ENCODE measurements around the gene OXT. TPM values are rescaled to one million over a fixed set of nuclear protein-coding genes. Genes with fewer than 3 reads are reported as not detected.

Gene OXT
- total RNA-seq, 2 donors from 2014 or later = not detected

DNA sequence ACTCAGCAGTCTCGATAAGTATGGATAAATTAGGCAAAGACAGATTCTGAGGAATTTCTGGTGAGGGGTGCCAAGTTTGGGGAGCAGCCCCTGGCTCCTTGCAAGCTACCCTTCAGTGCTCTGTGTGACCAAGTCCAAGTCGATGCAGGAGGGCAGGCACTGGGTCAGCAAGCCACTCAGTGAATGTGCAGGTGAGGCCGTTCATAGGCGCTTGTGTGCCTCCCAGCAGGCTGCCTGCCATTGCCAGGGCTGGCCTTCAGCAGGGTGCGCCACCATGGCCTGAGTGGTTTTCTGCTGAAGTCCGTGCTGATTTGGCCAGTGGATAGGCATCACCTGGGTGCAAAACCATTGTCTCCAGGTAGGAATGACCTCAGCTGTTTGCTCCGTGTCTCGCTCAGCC is 31.3 kb upstream of the OXT start:
- Histone ChIP-seq H3K27me3 (no peaks in the 10 kb centered on the region), H3K4me3 (no peak overlapping the region), H3K4me1 (peaks cover 15% of the 10 kb centered on the region), H3K27ac (no peak overlapping the region), H3K36me3 (replicated peaks in 1 of 2; ENCODE audit: insufficient read depth in 1 of 2, low read depth in 2 of 2) (peaks cover 0 to 24% of the 10 kb centered on the region in 2 donors), H3K9me3 (no peaks in the 10 kb centered on the region)
- ATAC-seq (no peak), DNase-seq (no peak)
- WGBS, 2 donors = 86 to 91% methylated on average over 7 to 8 of the region's 8 CpGs
- TF ChIP-seq POLR2A (IDR thresholded peaks at IDR 0.05) = no peak
- TF ChIP-seq, protein P1, sequence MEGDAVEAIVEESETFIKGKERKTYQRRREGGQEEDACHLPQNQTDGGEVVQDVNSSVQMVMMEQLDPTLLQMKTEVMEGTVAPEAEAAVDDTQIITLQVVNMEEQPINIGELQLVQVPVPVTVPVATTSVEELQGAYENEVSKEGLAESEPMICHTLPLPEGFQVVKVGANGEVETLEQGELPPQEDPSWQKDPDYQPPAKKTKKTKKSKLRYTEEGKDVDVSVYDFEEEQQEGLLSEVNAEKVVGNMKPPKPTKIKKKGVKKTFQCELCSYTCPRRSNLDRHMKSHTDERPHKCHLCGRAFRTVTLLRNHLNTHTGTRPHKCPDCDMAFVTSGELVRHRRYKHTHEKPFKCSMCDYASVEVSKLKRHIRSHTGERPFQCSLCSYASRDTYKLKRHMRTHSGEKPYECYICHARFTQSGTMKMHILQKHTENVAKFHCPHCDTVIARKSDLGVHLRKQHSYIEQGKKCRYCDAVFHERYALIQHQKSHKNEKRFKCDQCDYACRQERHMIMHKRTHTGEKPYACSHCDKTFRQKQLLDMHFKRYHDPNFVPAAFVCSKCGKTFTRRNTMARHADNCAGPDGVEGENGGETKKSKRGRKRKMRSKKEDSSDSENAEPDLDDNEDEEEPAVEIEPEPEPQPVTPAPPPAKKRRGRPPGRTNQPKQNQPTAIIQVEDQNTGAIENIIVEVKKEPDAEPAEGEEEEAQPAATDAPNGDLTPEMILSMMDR (IDR thresholded peaks at IDR 0.05) = no peak
- intact Hi-C loops (cut with DNase I) = no loop called here

DNA sequence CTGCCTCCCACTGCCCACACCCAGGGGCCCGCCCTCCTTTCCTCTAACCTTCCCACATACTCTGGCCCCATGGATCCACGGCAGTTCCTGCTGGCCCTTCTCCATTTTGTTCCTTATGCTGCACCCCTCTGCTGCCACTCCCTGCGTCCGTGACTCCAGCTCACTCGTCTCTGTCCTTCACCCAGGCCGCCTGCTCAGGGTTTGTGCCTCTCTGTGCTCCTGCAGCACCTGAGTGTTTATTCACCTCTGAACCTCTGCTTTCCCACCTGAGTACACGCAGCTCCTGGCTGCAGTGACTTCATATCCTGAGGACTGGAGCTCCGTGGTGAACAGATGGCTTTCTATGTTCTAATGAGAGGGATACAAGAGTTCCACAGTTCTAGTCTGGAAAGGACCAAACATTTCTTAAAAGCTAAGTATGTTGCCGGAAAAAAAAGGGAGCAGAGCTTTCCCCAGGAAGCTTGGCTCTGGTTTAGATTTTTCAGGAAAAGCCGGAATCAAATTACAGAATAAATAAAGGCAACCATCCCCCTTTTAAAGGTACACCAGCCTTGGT is 29.5 kb upstream of the OXT start:
- no peaks in the 10 kb centered on the region for H3K9me3 ChIP-seq
- no peak overlapping the region for H3K4me3 ChIP-seq
- WGBS, 2 donors = 16 to 18% methylated on average over 10 of the region's 10 CpGs
- peak; percentile 33 to 57 (median 52) for DNase-seq
- H3K36me3 ChIP-seq (replicated peaks in 1 of 2; ENCODE audit: insufficient read depth in 1 of 2, low read depth in 2 of 2) = peaks cover 0 to 12% of the 10 kb centered on the region in 2 donors
- ATAC-seq = no peak
- H3K4me1 ChIP-seq = peaks cover 20% of the 10 kb centered on the region
- TF ChIP-seq POLR2A (IDR thresholded peaks at IDR 0.05) = peak in 1 of 3 donors; percentile 32
- TF ChIP-seq, protein P1 (IDR thresholded peaks at IDR 0.05) = no peak
- H3K27ac ChIP-seq = peak overlapping the region; percentile 50 to 85 (median 78)
- intact Hi-C loops (cut with DNase I) = no loop called here
- H3K27me3 ChIP-seq = no peaks in the 10 kb centered on the region

DNA sequence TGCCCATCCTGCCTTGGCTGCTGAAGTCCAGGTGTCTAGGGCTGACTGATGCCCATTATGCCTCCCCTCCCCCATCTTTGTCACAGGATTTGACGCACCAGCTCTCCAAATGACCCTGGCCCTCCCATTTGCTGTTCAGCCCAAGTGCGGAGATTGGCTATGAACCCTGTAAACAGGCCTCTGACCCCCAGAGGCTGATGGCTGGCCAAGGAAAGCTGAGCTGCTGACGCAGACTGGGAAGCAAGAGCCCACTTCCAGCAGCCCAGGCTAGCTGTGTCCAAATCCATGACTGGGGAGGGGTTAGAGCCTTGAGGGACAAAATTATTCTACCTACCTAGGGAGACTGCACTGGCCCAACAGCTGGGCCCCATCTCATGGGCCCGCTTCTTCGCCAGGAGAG is 28.8 kb upstream of the OXT start:
- intact Hi-C loops (cut with DNase I) = no loop called here
- TF ChIP-seq, protein P1 (IDR thresholded peaks at IDR 0.05) = no peak
- peak in 1 of 4 donors; percentile 36 for DNase-seq
- Histone ChIP-seq H3K36me3 (replicated peaks in 1 of 2; ENCODE audit: insufficient read depth in 1 of 2, low read depth in 2 of 2) (peaks cover 0 to 5% of the 10 kb centered on the region in 2 donors), H3K27me3 (no peaks in the 10 kb centered on the region), H3K27ac (peak overlapping the region in 3 of 4 donors; percentile 50 to 85 (median 80)), H3K4me3 (no peak overlapping the region), H3K4me1 (peaks cover 25% of the 10 kb centered on the region), H3K9me3 (no peaks in the 10 kb centered on the region)
- ATAC-seq = no peak
- 76 to 95% methylated on average over 3 to 5 of the region's 5 CpGs for WGBS, 2 donors

DNA sequence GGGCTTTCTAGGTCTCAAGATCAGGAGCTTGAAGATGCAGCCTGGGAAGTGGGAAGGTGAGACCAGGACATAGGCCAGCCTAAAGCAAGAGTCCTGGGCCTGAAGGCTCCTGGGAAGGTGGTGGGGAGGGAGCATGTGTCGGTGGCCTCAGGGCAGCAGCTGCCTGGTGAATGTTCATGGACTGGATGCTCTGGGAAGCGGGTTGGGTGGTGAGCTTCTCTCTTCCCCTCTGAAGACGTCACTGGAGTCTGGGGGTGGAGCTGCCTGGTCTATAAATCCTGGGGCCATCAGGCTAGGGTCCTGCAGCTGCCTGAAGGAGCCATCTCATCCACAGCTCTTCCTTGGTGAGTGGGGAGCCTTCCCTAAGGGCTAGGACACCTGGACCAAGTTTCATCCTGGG is 28.1 kb upstream of the OXT start, which contains the start of gene GNRH2:
Gene GNRH2, plus strand, starts transcription at position 301 of the 400 bp plus-strand sequence. CDS start 793 bp downstream, outside the sequence.
- TF ChIP-seq POLR2A (IDR thresholded peaks at IDR 0.05) = no peak
- TF ChIP-seq, protein P1 (IDR thresholded peaks at IDR 0.05) = no peak
- H3K36me3 ChIP-seq (replicated peaks in 1 of 2; ENCODE audit: insufficient read depth in 1 of 2, low read depth in 2 of 2) = no peaks in the 10 kb centered on the region
- H3K27ac ChIP-seq = peak within 1 kb of the TSS in 3 of 4 donors; percentile 50 to 85 (median 80)
- H3K27me3 ChIP-seq = no peaks in the 10 kb centered on the region
- H3K4me1 ChIP-seq = peaks cover 26% of the 10 kb centered on the region
- no peak within 1 kb of the TSS for H3K4me3 ChIP-seq
- 63 to 75% methylated on average over 2 to 3 of the region's 3 CpGs for WGBS, 2 donors
- no peak for ATAC-seq
- H3K9me3 ChIP-seq = no peaks in the 10 kb centered on the region
- intact Hi-C loops (cut with DNase I) = no loop called here
- no peak for DNase-seq

Measured in body of pancreas (tissue), 4 donors.